Head of caudate nucleus (tissue), 42 donors: ENCODE results near the gene KRT26.
"Not testable (repeated sequence)": the region's sequence is repeated elsewhere in the genome, so short reads cannot be mapped to it uniquely, and the experiment has no call there.

Source experiments
- DNase-seq, 42 donors: peaks; one replicate each; pipeline versions ENCODE4 v3.0.0 to v3.0.0-alpha.2; 2020 to 2021; ENCODE audit warnings: mixed read lengths in 7 of 42
- intact Hi-C: fragments of 100-400 bp; cut with DNase I; formaldehyde crosslinking; loops from one replicate; pipeline ENCODE4 v1.15.0; 2022

Gene KRT26

DNA sequence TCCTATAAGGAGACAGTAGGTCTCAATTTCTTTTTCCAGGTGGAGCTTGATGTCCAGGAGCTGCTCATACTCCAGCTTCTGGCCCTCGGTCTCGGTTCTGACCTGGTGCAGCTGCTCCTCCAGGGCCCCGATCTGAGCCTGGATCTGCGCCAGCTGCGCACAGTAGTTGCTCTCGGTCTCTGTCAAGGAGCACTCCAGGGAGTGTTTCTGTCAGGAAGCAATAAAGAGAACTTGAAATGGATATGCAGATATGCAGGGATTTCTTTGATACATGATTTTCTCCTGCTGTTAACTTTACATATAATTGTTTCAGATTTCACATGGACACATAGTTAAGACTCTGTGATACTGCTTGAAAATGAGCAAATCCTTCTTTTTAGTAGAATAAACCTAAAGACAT is 21.6 kb downstream of the KRT26 start:
- no peak for DNase-seq

DNA sequence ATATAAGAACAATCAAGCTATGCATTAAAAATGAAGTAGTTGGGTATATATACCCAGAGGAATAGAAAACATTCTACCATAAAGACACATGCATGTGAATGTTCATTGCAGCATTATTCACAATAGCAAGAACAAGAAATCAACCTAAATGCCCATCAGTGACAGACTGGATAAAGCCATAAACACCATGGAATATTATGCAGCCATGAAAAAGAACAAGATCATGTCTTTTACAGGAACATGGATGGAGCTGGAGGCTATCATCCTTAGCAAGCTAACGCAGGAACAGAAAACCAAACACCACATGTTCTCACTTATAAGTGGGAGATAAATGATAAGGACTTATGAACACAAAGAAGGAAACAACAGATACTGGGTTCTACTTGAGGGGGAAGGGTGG is 23.3 kb downstream of the KRT26 start:
- intact Hi-C loops, DNase-seq: not testable (repeated sequence)

More for the DNA sequence above, 21.6 kb downstream of the KRT26 start:
- intact Hi-C loops, result no loop called here

DNA sequence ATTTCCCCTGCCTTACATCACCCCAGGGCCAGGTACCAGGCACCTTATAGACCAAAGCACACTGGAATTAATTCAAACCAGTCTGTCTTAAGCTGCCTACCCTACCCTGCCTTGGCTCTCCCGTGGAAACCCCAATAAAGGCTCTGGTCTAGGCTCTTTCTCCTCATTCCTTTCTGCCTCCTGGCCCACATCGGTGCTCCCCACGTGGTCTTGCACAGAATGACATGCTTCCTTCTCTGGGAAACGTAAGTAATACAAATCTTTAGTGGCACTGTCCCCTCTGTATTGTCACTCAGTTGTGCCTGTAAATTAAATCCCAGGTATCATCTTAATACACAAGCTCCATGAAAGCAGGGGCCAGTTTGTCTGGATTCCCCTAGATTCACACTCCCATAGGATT is 33.4 kb downstream of the KRT26 start:
- no peak for DNase-seq
- intact Hi-C loops, result no loop called here

DNA sequence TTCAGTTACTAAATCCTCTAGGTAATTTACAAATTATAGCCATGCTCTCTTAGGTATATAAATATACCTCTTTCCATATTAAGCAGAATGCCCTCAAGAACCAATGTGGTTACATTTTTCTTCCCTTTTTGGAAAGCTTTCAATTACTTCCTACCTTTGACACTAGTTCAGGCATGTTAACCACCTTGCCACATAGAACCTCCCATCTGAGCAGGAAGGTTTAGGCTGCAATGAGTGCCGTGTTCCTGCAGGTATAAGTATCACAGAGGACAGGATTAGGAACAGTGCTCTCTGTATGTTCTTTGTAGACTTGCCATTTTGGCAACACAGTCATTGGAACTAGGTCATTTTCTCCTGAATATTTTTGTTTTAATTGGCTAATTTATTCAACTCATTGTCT is 37.0 kb downstream of the KRT26 start:
- intact Hi-C loops, result no loop called here
- DNase-seq, result no peak

DNA sequence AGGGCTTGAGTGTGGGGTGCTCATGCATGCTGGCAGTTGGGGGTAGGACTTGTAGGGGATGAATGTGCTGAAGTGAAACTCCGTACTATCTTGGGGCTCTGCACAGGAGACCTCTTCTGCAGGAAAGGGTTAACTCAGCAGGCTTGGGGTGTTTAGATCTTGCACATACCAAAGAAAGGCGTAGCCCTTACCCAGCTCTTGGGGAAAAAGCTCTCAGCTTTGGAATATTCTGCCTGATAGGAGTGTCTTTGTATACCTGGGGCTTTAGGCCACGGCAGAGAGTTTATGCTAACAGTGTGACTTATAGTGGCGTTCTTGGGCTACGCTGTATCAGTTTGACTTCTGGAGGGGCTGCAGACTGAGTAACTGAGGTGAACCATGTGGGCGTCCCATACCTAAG is 38.0 kb downstream of the KRT26 start:
- intact Hi-C loops, result no loop called here
- DNase-seq, result no peak

DNA sequence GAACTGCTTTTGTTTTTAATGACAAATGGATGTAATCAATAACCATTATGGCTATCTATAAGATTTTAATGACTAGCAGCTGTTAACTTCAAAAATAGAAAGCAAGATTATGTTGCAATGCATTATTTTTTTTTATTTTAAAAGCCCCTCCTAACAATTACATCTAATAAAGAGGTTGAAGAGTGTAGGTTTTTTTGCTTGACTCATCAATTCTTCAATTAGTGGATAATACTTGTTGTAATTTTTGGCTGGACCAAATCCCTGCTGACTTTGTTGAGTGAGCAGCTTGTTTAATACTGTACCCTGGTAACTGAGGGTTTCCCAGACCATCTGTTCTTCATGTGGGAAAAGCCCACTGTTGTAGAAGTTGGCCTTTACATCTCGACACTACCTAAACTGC is 41.0 kb downstream of the KRT26 start:
- intact Hi-C loops, result no loop called here
- no peak for DNase-seq

DNA sequence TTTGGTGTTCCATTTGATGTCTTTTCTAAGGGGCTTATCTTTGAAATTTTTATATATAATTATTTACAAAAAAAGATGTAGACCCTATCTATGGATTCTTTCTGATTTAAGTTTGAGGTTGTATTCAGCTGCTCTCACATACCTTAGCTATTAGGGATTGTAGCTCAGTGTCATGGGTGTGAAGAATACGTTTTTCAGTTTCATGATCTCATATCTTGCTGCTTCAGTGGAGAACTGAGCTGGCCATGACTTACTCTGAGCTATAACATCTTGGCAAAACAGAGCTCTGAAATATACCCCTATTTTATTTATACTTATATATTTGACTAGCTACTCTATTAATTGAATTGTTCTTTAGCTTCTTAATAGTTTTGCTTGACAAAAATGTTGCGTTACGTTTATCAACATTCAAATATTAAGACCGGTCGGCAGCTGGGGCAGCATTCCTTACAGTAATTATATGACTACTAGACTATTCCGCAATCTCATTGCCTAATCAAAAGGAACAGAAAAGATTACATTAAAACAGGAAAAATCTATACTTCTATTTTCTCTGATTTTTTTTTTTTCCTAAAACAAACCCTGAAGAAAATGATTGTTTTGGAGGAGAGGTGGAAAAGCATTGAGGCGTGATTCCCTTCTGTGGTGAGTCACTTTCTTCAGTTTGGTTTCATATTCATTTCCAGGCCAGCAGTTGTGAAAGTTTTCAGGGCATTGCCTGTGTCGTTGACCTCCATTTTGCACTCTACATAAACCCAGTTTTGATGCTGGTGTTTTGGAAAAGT is 44.4 kb downstream of the KRT26 start:
- intact Hi-C loops, result no loop called here
- DNase-seq, result no peak

DNA sequence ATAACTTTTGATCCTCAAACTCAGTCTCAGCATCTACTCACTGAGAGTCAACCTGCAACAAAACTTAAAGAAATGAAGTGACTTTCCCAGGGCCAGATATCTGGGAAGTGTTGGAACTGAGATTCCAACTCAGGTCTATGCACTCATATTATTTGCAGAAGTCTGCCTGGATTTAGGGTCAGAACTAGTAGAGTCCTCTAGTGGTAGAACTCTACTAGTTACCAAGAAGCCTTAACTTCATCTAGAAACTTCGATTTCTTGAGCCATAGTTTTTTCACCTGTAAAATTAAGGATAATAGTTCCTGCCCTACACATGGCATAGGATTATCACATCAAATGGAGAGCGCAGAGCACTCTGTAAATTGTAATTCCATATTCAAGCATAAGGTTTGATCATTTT is 45.1 kb downstream of the KRT26 start:
- no peak for DNase-seq
- intact Hi-C loops, result no loop called here

DNA sequence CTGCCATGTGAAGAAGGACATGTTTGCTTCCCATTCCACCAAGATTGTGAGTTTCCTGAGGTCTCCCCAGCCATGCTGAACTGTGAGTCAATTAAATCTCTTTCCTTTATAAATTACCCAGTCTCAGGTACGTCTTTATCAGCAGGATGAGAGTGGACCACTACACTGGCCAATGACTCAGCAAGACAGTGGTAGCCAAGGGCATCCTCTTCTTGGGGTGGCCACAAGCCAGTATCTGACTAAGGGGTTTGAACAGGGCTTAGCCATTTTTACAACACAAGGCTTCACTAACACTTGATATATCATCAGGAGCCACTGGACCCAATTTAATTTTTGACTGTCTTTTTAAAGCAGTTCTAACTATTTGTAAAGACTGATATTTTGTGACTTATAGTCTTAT is 47.3 kb downstream of the KRT26 start:
- intact Hi-C loops, result no loop called here
- DNase-seq, result no peak

DNA sequence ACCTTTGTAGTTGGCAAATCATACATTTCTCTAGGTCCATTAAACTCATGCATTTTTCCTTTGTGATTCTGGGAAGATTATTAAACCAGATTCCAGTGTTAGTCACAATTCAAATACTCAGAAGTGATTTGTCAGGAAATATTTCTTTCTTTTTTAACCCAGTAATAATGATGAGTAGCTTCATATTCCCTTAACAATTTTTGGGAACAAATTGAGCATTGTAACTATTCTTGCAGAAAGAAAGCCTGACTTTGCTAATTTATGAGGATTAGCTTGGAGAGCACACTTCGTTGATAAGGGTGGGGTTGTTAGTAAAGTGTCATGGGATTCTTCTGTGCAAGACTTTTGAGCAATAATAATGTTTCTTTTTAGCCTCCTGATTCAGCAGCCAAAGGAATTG is 49.8 kb downstream of the KRT26 start:
- intact Hi-C loops, result no loop called here
- DNase-seq, result no peak

DNA sequence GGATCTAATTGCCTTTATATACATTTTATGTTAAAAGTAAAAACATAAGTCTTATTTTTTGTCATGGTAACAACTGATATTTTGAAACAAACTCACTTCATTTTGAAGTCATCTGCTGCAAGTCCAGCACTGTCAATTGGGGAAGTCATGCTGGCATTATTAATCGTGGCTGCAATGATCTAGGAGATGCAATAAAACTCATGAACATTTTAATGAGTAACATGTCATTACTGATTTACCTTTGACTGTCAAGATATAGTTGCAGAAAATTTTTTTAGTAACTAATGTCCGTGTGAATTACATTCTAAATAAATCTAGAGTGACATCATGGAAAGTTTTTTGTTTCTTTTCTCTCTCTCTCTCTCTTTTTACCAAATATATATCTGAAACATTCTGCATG is 51.1 kb downstream of the KRT26 start:
- no peak for DNase-seq
- intact Hi-C loops, result no loop called here

DNA sequence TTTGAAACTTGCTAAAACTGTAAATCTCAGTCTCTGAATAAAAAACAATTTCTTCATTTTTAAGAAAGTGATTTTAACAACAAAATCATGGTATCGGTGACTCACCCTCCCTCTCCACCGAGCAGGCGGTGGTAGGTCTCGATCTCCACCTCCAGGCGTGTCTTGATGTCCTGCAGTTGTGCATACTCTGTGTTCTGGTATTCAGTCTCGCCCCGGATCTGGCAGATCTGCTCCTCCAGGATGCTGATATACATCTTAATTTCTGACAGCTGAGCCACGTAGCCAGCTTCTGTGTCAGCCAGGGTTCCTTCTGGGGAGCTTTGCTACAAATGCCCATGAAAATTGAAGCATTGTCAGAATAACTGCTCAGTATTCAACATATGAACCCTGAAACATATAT is 53.1 kb downstream of the KRT26 start:
- DNase-seq, result no peak
- intact Hi-C loops, result no loop called here

DNA sequence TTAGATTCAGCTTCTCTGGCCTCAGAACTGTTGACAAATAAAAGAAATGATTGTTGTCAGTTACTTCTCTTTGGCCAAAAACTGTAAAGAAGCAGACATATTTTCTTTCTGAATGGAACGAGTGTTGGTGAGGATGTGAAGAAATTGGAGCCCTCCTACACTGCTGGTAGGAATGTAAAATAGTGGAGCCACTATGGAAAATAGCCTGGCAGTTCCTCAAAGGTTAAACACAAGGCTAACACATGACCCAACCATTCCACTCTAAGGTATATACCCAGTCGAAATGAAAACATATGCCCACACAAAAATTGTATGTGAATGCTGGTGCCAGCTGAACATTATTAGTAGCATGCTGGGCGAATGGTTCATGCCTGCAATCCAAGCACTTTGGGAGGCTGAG is 54.2 kb downstream of the KRT26 start:
- no peak for DNase-seq
- intact Hi-C loops, result no loop called here
